ENCODE measurements around the gene FAM53B.
A peak's percentile ranks its signal among the peaks of the same experiment; 100 is the strongest.

The FAM53B gene

GRCh38 chr10:124701881-124702656, 42.1 kb downstream of the FAM53B start:
- Histone ChIP-seq H3K79me2 (ENCODE audit: low read length) (peaks cover 55% of the 10 kb centered on the region), H3K9me2 (replicated peaks; ENCODE audit: insufficient read depth, low read length) (no peaks in the 10 kb centered on the region), H3F3A (ENCODE audit: insufficient read depth, low read length) (peaks cover under 1% of the 10 kb centered on the region), H3K27me3 (replicated peaks; ENCODE audit: insufficient read depth, low read length) (no peaks in the 10 kb centered on the region), H4K20me1 (ENCODE audit: insufficient read depth, low read length) (no peaks in the 10 kb centered on the region), H3K4me2 (ENCODE audit: low read depth, low read length) (peak overlapping the region; percentile 2; the same call in 1 of the 2 replicates), H3K9me3 (replicated peaks; ENCODE audit: insufficient read depth, low read length) (no peaks in the 10 kb centered on the region), H3K4me1 (ENCODE audit: low read length) (peaks cover 31% of the 10 kb centered on the region), H3K9ac (ENCODE audit: low read length) (peak overlapping the region; percentile 4; the same call in 1 of the 2 replicates), H3K27ac (ENCODE audit: low read length) (peak overlapping the region; percentile 65; the same call in 1 of the 2 replicates), H3K4me3 (ENCODE audit: low read length) (no peak overlapping the region), H2AFZ (ENCODE audit: low read length) (no peak overlapping the region), H3K36me3 (replicated peaks; ENCODE audit: insufficient read depth, low read length) (no peaks in the 10 kb centered on the region)
- TF ChIP-seq CTCF (IDR thresholded peaks at IDR 0.05; ENCODE audit: low read length) (no peak), EZH2 (optimal IDR thresholded peaks at IDR 0.05; ENCODE audit: low read depth, low read length) (no peak), EZH2phosphoT487 (IDR thresholded peaks at IDR 0.05; ENCODE audit: low read length) (no peak)
- DNase-seq = peak; percentile 61

DNA sequence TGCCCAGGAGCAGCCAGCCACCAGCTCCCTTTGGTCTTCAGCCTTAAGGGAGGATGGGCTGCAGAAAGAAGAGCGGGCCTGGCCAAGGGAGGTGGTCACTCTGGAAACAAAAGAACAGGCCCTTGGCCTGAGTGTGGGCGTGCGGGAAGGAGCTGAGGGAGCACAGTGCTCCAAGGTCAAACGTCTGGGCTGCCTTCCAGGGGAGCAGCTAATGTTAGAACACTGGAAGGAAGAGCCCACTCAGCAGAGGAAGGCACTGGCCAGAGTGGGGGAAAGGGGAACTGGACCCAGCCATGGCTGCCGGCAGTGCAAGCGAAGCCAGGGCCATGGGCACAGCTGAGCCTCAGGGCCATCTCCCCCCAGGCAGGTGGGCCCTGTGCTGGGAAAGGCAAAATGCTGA, 42.7 kb downstream of the FAM53B start:
- H4K20me1 ChIP-seq (ENCODE audit: insufficient read depth, low read length) = no peaks in the 10 kb centered on the region

DNA sequence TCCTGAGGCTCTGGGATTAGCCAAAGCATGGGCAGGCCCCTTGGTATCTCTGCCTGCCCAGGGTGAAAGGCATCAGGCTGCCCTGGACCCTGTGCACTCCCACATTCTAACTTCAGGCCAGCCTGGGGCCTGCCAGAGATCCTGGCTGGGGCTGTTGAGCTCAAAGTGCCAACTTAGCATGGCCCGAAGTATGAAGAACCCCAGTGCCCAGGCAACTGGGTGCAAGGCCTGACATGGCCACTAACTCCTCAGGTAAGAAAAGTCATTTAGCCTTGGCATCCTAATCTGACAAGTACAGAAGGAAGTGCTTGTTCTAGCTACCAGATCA, 43.2 kb downstream of the FAM53B start:
- Histone ChIP-seq H3K9me3 (replicated peaks; ENCODE audit: insufficient read depth, low read length) (no peaks in the 10 kb centered on the region), H3K27ac (ENCODE audit: low read length) (no peak overlapping the region), H3K9me2 (replicated peaks; ENCODE audit: insufficient read depth, low read length) (no peaks in the 10 kb centered on the region), H3K4me2 (ENCODE audit: low read depth, low read length) (no peak overlapping the region), H3K4me3 (ENCODE audit: low read length) (no peak overlapping the region), H3F3A (ENCODE audit: insufficient read depth, low read length) (peaks cover 12% of the 10 kb centered on the region), H2AFZ (ENCODE audit: low read length) (no peak overlapping the region), H3K4me1 (ENCODE audit: low read length) (peaks cover 39% of the 10 kb centered on the region), H4K20me1 (ENCODE audit: insufficient read depth, low read length) (no peaks in the 10 kb centered on the region), H3K27me3 (replicated peaks; ENCODE audit: insufficient read depth, low read length) (no peaks in the 10 kb centered on the region), H3K9ac (ENCODE audit: low read length) (no peak overlapping the region), H3K36me3 (replicated peaks; ENCODE audit: insufficient read depth, low read length) (no peaks in the 10 kb centered on the region), H3K79me2 (ENCODE audit: low read length) (peaks cover 59% of the 10 kb centered on the region)
- no peak for DNase-seq
- TF ChIP-seq EZH2 (optimal IDR thresholded peaks at IDR 0.05; ENCODE audit: low read depth, low read length) (no peak), EZH2phosphoT487 (IDR thresholded peaks at IDR 0.05; ENCODE audit: low read length) (no peak), CTCF (IDR thresholded peaks at IDR 0.05; ENCODE audit: low read length) (no peak)

More for the DNA sequence above, 42.7 kb downstream of the FAM53B start:
- Histone ChIP-seq H3K27me3 (replicated peaks; ENCODE audit: insufficient read depth, low read length) (no peaks in the 10 kb centered on the region), H3K27ac (ENCODE audit: low read length) (peak overlapping the region; percentile 65; the same call in 1 of the 2 replicates), H3K36me3 (replicated peaks; ENCODE audit: insufficient read depth, low read length) (no peaks in the 10 kb centered on the region), H3K79me2 (ENCODE audit: low read length) (peaks cover 55% of the 10 kb centered on the region), H3K4me2 (ENCODE audit: low read depth, low read length) (no peak overlapping the region), H3K4me3 (ENCODE audit: low read length) (no peak overlapping the region), H3K9ac (ENCODE audit: low read length) (no peak overlapping the region), H3F3A (ENCODE audit: insufficient read depth, low read length) (peaks cover 7% of the 10 kb centered on the region), H2AFZ (ENCODE audit: low read length) (no peak overlapping the region), H3K9me3 (replicated peaks; ENCODE audit: insufficient read depth, low read length) (no peaks in the 10 kb centered on the region), H3K9me2 (replicated peaks; ENCODE audit: insufficient read depth, low read length) (no peaks in the 10 kb centered on the region), H3K4me1 (ENCODE audit: low read length) (peaks cover 35% of the 10 kb centered on the region)
- no peak for TF ChIP-seq EZH2phosphoT487 (IDR thresholded peaks at IDR 0.05; ENCODE audit: low read length)
- TF ChIP-seq CTCF (IDR thresholded peaks at IDR 0.05; ENCODE audit: low read length) = no peak
- DNase-seq = no peak

All from MM.1S (cell line).